HG03342 (cell line): ENCODE data around the gene COL4A2.

Experiments
- ATAC-seq: cut with Tn5 transposase; IDR thresholded peaks from one replicate; pipeline ENCODE4 v1.9.1; 2021; ENCODE audit warnings: mild to moderate bottlenecking, moderate library complexity; ENCODE audit not compliant: unreplicated experiment

COL4A2 gene

GRCh38 chr13:110306960-110307766 lies at the start of gene COL4A2, which contains the start of gene COL4A1:
TSS of gene COL4A2 (plus strand) at chr13:110307284. CDS start at chr13:110307904, 620 bp downstream.
TSS of gene COL4A1 (minus strand) at chr13:110307157. CDS start at chr13:110307027, 130 bp downstream.
- ATAC-seq: no peak

GRCh38 chr13:110257408-110257807 lies 49.7 kb upstream of the COL4A2 start:
- no peak for ATAC-seq

- no peak for ATAC-seq
These were observed 48.0 kb upstream of the COL4A2 start for GRCh38 chr13:110258876-110259631.

GRCh38 chr13:110259651-110260050 lies 47.4 kb upstream of the COL4A2 start:
- no peak for ATAC-seq

GRCh38 chr13:110261166-110262081 lies 45.7 kb upstream of the COL4A2 start:
- no peak for ATAC-seq

- ATAC-seq: no peak
These were observed 45.0 kb upstream of the COL4A2 start for GRCh38 chr13:110262082-110262436.

- no peak for ATAC-seq
These were observed 44.4 kb upstream of the COL4A2 start for GRCh38 chr13:110262508-110263291.

- no peak for ATAC-seq
These were observed 43.7 kb upstream of the COL4A2 start for GRCh38 chr13:110263404-110263803.

- no peak for ATAC-seq
These were observed 43.2 kb upstream of the COL4A2 start for GRCh38 chr13:110263888-110264287.

GRCh38 chr13:110264685-110265275 lies 42.3 kb upstream of the COL4A2 start:
- no peak for ATAC-seq

GRCh38 chr13:110265341-110265681 lies 41.8 kb upstream of the COL4A2 start:
- ATAC-seq: no peak

GRCh38 chr13:110265682-110266430 lies 41.2 kb upstream of the COL4A2 start:
- ATAC-seq: no peak

- ATAC-seq: no peak
These were observed 40.7 kb upstream of the COL4A2 start for GRCh38 chr13:110266431-110266809.

- ATAC-seq: no peak
These were observed 40.1 kb upstream of the COL4A2 start for GRCh38 chr13:110266983-110267382.

GRCh38 chr13:110268061-110268460 lies 39.0 kb upstream of the COL4A2 start:
- ATAC-seq: no peak

GRCh38 chr13:110268576-110269185 lies 38.4 kb upstream of the COL4A2 start:
- no peak for ATAC-seq

GRCh38 chr13:110269509-110270185 lies 37.4 kb upstream of the COL4A2 start:
- ATAC-seq: no peak

GRCh38 chr13:110270507-110270906 lies 36.6 kb upstream of the COL4A2 start:
- no peak for ATAC-seq
